GM12878 (cell line): ENCODE data around the gene SULF2.

Experiments used
- CBFB ChIP-seq: IDR thresholded peaks from 2 replicates; pipeline ENCODE4 v1.6.1; 2016; ENCODE audit warnings: antibody characterized with exemption, low read depth
- CEBPB ChIP-seq, 2 experiments: fragments of 150-350 bp in 1 of 2; IDR thresholded peaks; 2 replicates each; pipeline ENCODE4 v1.6.1; 2012 to 2014; ENCODE audit warnings: low read depth in 2 of 2, low read length in 2 of 2, borderline replicate concordance in 1 of 2, inconsistent platforms in 1 of 2
- GABPA ChIP-seq: IDR thresholded peaks from 2 replicates; pipeline ENCODE4 v1.6.1; 2014; ENCODE audit warnings: antibody characterized with exemption, low read depth, mild to moderate bottlenecking, inconsistent platforms
- JUND ChIP-seq: IDR thresholded peaks from 2 replicates; pipeline ENCODE4 v1.6.1; 2012; ENCODE audit warnings: low read depth, mild to moderate bottlenecking, low read length, improper control_type of control experiment, moderate library complexity
- MEF2B ChIP-seq: fragments of 450-650 bp; IDR thresholded peaks from 2 replicates; pipeline ENCODE4 v1.6.1; 2018; ENCODE audit warnings: mild to moderate bottlenecking, moderate library complexity; ENCODE audit not compliant: partially characterized antibody, poor library complexity, severe bottlenecking
- MTA3 ChIP-seq: IDR thresholded peaks from 2 replicates; pipeline ENCODE4 v1.6.1; 2012; ENCODE audit warnings: low read length, inconsistent platforms, borderline replicate concordance
- POLR2A ChIP-seq: IDR thresholded peaks from 2 replicates; pipeline ENCODE4 v1.6.1; 2011; ENCODE audit warnings: low read depth, mild to moderate bottlenecking, low read length
- POLR2AphosphoS5 ChIP-seq: IDR thresholded peaks from 2 replicates; pipeline ENCODE4 v1.6.1; 2011; ENCODE audit warnings: mild to moderate bottlenecking, low read length, inconsistent platforms
- SMAD1 ChIP-seq: fragments of 450-650 bp; IDR thresholded peaks from 2 replicates; pipeline ENCODE4 v1.6.1; 2018; ENCODE audit warnings: mild to moderate bottlenecking, low read depth; ENCODE audit not compliant: partially characterized antibody
- TCF12 ChIP-seq: IDR thresholded peaks from 2 replicates; pipeline ENCODE4 v1.6.1; 2011; ENCODE audit warnings: low read depth, mild to moderate bottlenecking, low read length
- TF ChIP-seq, protein P1 (sequence below): fragments of 450-650 bp; IDR thresholded peaks from 2 replicates; pipeline ENCODE4 v1.6.1; 2018; ENCODE audit warnings: borderline replicate concordance, mild to moderate bottlenecking; ENCODE audit not compliant: partially characterized antibody
- TF ChIP-seq, protein P2 (sequence below), 3 experiments: IDR thresholded peaks in 2 of 3; conservative IDR thresholded peaks in 1 of 3; 2 replicates each; pipeline ENCODE4 v1.5.1; 2011; ENCODE audit warnings: low read depth in 3 of 3, low read length in 3 of 3, mild to moderate bottlenecking in 3 of 3, control low read depth in 2 of 3, moderate library complexity in 2 of 3, inconsistent platforms in 1 of 3, mixed read lengths in 1 of 3; ENCODE audit not compliant: control insufficient read depth in 2 of 3, insufficient read depth in 1 of 3; ENCODE audit errors: extremely low read depth in 1 of 3
- TF ChIP-seq, protein P3 (sequence below): fragments of 450-650 bp; conservative IDR thresholded peaks from 2 replicates; pipeline ENCODE4 v1.6.1; 2017; ENCODE audit warnings: mild to moderate bottlenecking, moderate library complexity

DNA sequence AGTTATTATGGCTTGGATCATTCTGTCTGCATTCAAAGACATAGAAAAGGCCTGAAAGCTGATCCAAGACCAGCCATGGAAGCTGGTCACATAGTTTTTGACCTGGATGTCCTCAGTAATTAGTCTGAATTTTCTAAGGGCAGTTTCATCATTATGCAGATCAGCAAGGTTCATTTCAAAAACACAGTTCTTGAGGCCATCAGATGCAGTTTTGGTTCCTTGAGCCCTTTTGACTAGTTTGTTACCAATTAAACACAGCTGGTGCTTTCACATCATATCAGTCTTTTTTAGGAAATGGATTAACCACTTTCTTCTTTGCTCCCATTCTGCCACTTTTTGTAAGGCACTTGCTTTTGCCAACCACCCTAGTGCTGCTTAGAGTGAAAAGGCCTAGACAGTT lies 154.2 kb downstream of the SULF2 start:
- TF ChIP-seq, protein P1, sequence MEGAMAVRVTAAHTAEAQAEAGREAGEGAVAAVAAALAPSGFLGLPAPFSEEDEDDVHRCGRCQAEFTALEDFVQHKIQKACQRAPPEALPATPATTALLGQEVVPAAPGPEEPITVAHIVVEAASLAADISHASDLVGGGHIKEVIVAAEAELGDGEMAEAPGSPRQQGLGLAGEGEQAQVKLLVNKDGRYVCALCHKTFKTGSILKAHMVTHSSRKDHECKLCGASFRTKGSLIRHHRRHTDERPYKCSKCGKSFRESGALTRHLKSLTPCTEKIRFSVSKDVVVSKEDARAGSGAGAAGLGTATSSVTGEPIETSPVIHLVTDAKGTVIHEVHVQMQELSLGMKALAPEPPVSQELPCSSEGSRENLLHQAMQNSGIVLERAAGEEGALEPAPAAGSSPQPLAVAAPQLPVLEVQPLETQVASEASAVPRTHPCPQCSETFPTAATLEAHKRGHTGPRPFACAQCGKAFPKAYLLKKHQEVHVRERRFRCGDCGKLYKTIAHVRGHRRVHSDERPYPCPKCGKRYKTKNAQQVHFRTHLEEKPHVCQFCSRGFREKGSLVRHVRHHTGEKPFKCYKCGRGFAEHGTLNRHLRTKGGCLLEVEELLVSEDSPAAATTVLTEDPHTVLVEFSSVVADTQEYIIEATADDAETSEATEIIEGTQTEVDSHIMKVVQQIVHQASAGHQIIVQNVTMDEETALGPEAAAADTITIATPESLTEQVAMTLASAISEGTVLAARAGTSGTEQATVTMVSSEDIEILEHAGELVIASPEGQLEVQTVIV, result no peak
- TF ChIP-seq POLR2A, result no peak
- no peak for TF ChIP-seq JUND
- TF ChIP-seq MTA3, result no peak
- TF ChIP-seq, protein P2, sequence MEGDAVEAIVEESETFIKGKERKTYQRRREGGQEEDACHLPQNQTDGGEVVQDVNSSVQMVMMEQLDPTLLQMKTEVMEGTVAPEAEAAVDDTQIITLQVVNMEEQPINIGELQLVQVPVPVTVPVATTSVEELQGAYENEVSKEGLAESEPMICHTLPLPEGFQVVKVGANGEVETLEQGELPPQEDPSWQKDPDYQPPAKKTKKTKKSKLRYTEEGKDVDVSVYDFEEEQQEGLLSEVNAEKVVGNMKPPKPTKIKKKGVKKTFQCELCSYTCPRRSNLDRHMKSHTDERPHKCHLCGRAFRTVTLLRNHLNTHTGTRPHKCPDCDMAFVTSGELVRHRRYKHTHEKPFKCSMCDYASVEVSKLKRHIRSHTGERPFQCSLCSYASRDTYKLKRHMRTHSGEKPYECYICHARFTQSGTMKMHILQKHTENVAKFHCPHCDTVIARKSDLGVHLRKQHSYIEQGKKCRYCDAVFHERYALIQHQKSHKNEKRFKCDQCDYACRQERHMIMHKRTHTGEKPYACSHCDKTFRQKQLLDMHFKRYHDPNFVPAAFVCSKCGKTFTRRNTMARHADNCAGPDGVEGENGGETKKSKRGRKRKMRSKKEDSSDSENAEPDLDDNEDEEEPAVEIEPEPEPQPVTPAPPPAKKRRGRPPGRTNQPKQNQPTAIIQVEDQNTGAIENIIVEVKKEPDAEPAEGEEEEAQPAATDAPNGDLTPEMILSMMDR (IDR thresholded peaks at IDR 0.05 in 2 of 3, conservative IDR thresholded peaks at IDR 0.05 in 1 of 3; ENCODE audit: control insufficient read depth in 2 of 3, extremely low read depth in 1 of 3, insufficient read depth in 1 of 3, low read depth in 3 of 3, low read length in 3 of 3), result no peak
- TF ChIP-seq CBFB, result no peak
- no peak for TF ChIP-seq CEBPB (IDR thresholded peaks at IDR 0.05; ENCODE audit: borderline replicate concordance in 1 of 2, low read depth in 2 of 2, low read length in 2 of 2)
- TF ChIP-seq SMAD1, result no peak
- no peak for TF ChIP-seq POLR2AphosphoS5
- TF ChIP-seq TCF12, result no peak
- TF ChIP-seq, protein P3, sequence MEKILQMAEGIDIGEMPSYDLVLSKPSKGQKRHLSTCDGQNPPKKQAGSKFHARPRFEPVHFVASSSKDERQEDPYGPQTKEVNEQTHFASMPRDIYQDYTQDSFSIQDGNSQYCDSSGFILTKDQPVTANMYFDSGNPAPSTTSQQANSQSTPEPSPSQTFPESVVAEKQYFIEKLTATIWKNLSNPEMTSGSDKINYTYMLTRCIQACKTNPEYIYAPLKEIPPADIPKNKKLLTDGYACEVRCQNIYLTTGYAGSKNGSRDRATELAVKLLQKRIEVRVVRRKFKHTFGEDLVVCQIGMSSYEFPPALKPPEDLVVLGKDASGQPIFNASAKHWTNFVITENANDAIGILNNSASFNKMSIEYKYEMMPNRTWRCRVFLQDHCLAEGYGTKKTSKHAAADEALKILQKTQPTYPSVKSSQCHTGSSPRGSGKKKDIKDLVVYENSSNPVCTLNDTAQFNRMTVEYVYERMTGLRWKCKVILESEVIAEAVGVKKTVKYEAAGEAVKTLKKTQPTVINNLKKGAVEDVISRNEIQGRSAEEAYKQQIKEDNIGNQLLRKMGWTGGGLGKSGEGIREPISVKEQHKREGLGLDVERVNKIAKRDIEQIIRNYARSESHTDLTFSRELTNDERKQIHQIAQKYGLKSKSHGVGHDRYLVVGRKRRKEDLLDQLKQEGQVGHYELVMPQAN, result no peak
- TF ChIP-seq GABPA, result no peak
- no peak for TF ChIP-seq MEF2B
